Measurements from ENCODE around the gene PFDN4.
"Not testable (repeated sequence)": the region's sequence is repeated elsewhere in the genome, so short reads cannot be mapped to it uniquely, and the experiment has no call there.

Gene PFDN4

GRCh38 chr20:54231036-54231435, 23.1 kb downstream of the PFDN4 start:
- Histone ChIP-seq H3K27me3 (peaks cover 8% of the 10 kb centered on the region), H3K27ac (no peak overlapping the region)
- TF ChIP-seq CTCF (IDR thresholded peaks at IDR 0.05), result no peak

GRCh38 chr20:54234991-54235390, 27.1 kb downstream of the PFDN4 start:
- Histone ChIP-seq H3K9me3 (no peaks in the 10 kb centered on the region), H3K27ac (no peak overlapping the region), H3K4me1 (ENCODE audit: control insufficient read depth in 1 of 2, insufficient read depth in 1 of 2, low read depth in 1 of 2, low read length in 1 of 2) (peaks cover 0 to 4% of the 10 kb centered on the region in 2 experiments), H3K4me3 (ENCODE audit: low read depth in 1 of 2, low read length in 1 of 2) (no peak overlapping the region), H3K27me3 (peaks cover 25% of the 10 kb centered on the region), H3K36me3 (no peaks in the 10 kb centered on the region)
- no peak for TF ChIP-seq CTCF (IDR thresholded peaks at IDR 0.05)

More at GRCh38 chr20:54231036-54231435, 23.1 kb downstream of the PFDN4 start:
- no peaks in the 10 kb centered on the region for H3K36me3 ChIP-seq
- no peak overlapping the region for H3K4me3 ChIP-seq (ENCODE audit: low read depth in 1 of 2, low read length in 1 of 2)
- no peaks in the 10 kb centered on the region for H3K9me3 ChIP-seq
- H3K4me1 ChIP-seq (ENCODE audit: control insufficient read depth in 1 of 2, insufficient read depth in 1 of 2, low read depth in 1 of 2, low read length in 1 of 2), result no peaks in the 10 kb centered on the region

- Histone ChIP-seq H3K9me3 (no peaks in the 10 kb centered on the region), H3K27ac (no peak overlapping the region), H3K27me3 (peaks cover 25% of the 10 kb centered on the region), H3K4me3 (ENCODE audit: low read depth in 1 of 2, low read length in 1 of 2) (no peak overlapping the region), H3K36me3 (no peaks in the 10 kb centered on the region), H3K4me1 (ENCODE audit: control insufficient read depth in 1 of 2, insufficient read depth in 1 of 2, low read depth in 1 of 2, low read length in 1 of 2) (peaks cover 0 to 4% of the 10 kb centered on the region in 2 experiments)
- TF ChIP-seq CTCF (IDR thresholded peaks at IDR 0.05), result no peak
Measured at GRCh38 chr20:54237116-54237943, 29.4 kb downstream of the PFDN4 start.

- H3K4me1 ChIP-seq (ENCODE audit: control insufficient read depth in 1 of 2, insufficient read depth in 1 of 2, low read depth in 1 of 2, low read length in 1 of 2), result no peaks in the 10 kb centered on the region
- H3K27ac ChIP-seq, result no peak overlapping the region
- TF ChIP-seq CTCF (IDR thresholded peaks at IDR 0.05), result no peak
- H3K36me3 ChIP-seq, result no peaks in the 10 kb centered on the region
- H3K9me3 ChIP-seq, result no peaks in the 10 kb centered on the region
- H3K27me3 ChIP-seq, result peaks cover 2% of the 10 kb centered on the region
- H3K4me3 ChIP-seq (ENCODE audit: low read depth in 1 of 2, low read length in 1 of 2), result no peak overlapping the region
Measured at GRCh38 chr20:54244113-54244512, 36.2 kb downstream of the PFDN4 start.

- H3K27ac ChIP-seq; H3K4me3 ChIP-seq (ENCODE audit: low read depth in 1 of 2, low read length in 1 of 2); H3K4me1 ChIP-seq (ENCODE audit: control insufficient read depth in 1 of 2, insufficient read depth in 1 of 2, low read depth in 1 of 2, low read length in 1 of 2); H3K27me3 ChIP-seq; H3K9me3 ChIP-seq; H3K36me3 ChIP-seq: not testable (repeated sequence)
Measured at GRCh38 chr20:54248705-54249104, 40.8 kb downstream of the PFDN4 start.

GRCh38 chr20:54250691-54251090, 42.8 kb downstream of the PFDN4 start:
- no peak for TF ChIP-seq CTCF (IDR thresholded peaks at IDR 0.05)

More at GRCh38 chr20:54250691-54251090, 42.8 kb downstream of the PFDN4 start:
- Histone ChIP-seq H3K27ac (no peak overlapping the region), H3K27me3 (no peaks in the 10 kb centered on the region), H3K9me3 (no peaks in the 10 kb centered on the region), H3K36me3 (no peaks in the 10 kb centered on the region), H3K4me1 (ENCODE audit: control insufficient read depth in 1 of 2, insufficient read depth in 1 of 2, low read depth in 1 of 2, low read length in 1 of 2) (no peaks in the 10 kb centered on the region), H3K4me3 (ENCODE audit: low read depth in 1 of 2, low read length in 1 of 2) (no peak overlapping the region)

All from neutrophil (primary cell).